WTC11 (cell line): ENCODE data around the gene C16orf54.

ENCODE experiments used
- CTCF ChIP-seq: fragments of 200-600 bp; IDR thresholded peaks from 2 replicates; pipeline ENCODE4 v1.8.0; 2022; ENCODE audit warnings: antibody characterized with exemption
- ESRRA ChIP-seq: sonication (generic); formaldehyde crosslinking; IDR thresholded peaks from 2 replicates; pipeline ENCODE4 v1.8.1; 2022; ENCODE audit warnings: mild to moderate bottlenecking, missing genetic modification reagents, borderline replicate concordance
- HMGXB4 ChIP-seq: sonication (generic); formaldehyde crosslinking; IDR thresholded peaks from 2 replicates; pipeline ENCODE4 v1.8.1; 2023; ENCODE audit warnings: mild to moderate bottlenecking, moderate library complexity, missing genetic modification reagents
- JUN ChIP-seq: sonication (generic); formaldehyde crosslinking; IDR thresholded peaks from 2 replicates; pipeline ENCODE4 v1.8.0; 2023; ENCODE audit warnings: mild to moderate bottlenecking, missing genetic modification reagents
- NR3C1 ChIP-seq: sonication (generic); formaldehyde crosslinking; conservative IDR thresholded peaks from 2 replicates; pipeline ENCODE4 v1.8.1; 2023; ENCODE audit warnings: low read depth, mild to moderate bottlenecking, missing genetic modification reagents
- SMAD4 ChIP-seq: sonication (generic); formaldehyde crosslinking; IDR thresholded peaks from 2 replicates; pipeline ENCODE4 v1.8.0; 2022; ENCODE audit warnings: mild to moderate bottlenecking, missing genetic modification reagents
- ZBTB21 ChIP-seq: sonication (generic); formaldehyde crosslinking; IDR thresholded peaks from 2 replicates; pipeline ENCODE4 v1.8.1; 2023; ENCODE audit warnings: mild to moderate bottlenecking, missing genetic modification reagents, borderline replicate concordance
- ZNF263 ChIP-seq: sonication (generic); formaldehyde crosslinking; IDR thresholded peaks from 2 replicates; pipeline ENCODE4 v1.8.1; 2022; ENCODE audit warnings: low read depth, mild to moderate bottlenecking, moderate library complexity, missing genetic modification reagents

- TF ChIP-seq ESRRA = no peak
- no peak for TF ChIP-seq HMGXB4
- no peak for TF ChIP-seq CTCF
- TF ChIP-seq ZNF263 = no peak
- TF ChIP-seq ZBTB21 (CRISPR knock-in tag) = no peak
- no peak for TF ChIP-seq SMAD4 (CRISPR knock-in tag)
- no peak for TF ChIP-seq JUN
- TF ChIP-seq NR3C1 (CRISPR knock-in tag) = no peak
Measured at GRCh38 chr16:29774730-29775129, 28.9 kb upstream of the C16orf54 start.
